Omental fat pad (tissue), 4 donors: ENCODE measurements around the gene D2HGDH. TPM values are rescaled to one million over a fixed set of nuclear protein-coding genes. Genes with fewer than 3 reads are reported as not detected.

Experiments
- ATAC-seq: fragments of 150-250 bp; one replicate; pipeline ENCODE4 v1.9.1; 2016; ENCODE audit warnings: mild to moderate bottlenecking, moderate library complexity; ENCODE audit not compliant: low FRiP score
- DNase-seq: peaks from one replicate; pipeline ENCODE4 v3.0.0-alpha.2; 2019; ENCODE audit warnings: low spot score
- total RNA-seq, 4 donors: library from RNA; depleted of rRNA; stranded (reverse); fragments of >200 nt; gene quantifications; one replicate each; pipeline ENCODE4 v1.1.0, GENCODE V29; 2016
- TF ChIP-seq, protein P1 (sequence below), 3 donors: fragments of 450-650 bp; IDR thresholded peaks; one replicate each; pipeline ENCODE4 v1.5.1; 2016 to 2017; ENCODE audit warnings: antibody characterized with exemption in 3 of 3, mild to moderate bottlenecking in 3 of 3, moderate library complexity in 2 of 3

The D2HGDH gene
- total RNA-seq, 4 donors from 2014 or later = 12.4 to 31.2 (median 16.9) TPM

DNA sequence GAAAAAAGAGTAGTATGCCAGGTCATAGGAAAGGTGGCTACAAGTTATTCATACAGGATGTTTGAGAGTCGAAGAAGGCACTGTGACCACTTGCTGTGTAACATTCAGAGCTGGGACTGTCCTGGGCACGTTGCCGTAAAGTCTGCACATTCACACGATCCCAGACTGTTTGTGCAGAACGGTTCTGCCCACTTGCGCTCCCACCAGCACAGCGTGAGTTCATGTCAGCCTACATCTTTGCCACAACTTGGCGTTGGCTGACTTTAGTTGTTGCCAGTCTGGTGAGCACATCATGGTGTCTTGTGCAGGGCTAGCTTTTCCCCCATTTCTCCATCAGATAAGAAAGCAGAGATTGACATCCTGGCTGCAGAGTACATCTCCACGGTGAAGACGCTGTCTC is 25.6 kb upstream of the D2HGDH start:
- DNase-seq = no peak
- TF ChIP-seq, protein P1, sequence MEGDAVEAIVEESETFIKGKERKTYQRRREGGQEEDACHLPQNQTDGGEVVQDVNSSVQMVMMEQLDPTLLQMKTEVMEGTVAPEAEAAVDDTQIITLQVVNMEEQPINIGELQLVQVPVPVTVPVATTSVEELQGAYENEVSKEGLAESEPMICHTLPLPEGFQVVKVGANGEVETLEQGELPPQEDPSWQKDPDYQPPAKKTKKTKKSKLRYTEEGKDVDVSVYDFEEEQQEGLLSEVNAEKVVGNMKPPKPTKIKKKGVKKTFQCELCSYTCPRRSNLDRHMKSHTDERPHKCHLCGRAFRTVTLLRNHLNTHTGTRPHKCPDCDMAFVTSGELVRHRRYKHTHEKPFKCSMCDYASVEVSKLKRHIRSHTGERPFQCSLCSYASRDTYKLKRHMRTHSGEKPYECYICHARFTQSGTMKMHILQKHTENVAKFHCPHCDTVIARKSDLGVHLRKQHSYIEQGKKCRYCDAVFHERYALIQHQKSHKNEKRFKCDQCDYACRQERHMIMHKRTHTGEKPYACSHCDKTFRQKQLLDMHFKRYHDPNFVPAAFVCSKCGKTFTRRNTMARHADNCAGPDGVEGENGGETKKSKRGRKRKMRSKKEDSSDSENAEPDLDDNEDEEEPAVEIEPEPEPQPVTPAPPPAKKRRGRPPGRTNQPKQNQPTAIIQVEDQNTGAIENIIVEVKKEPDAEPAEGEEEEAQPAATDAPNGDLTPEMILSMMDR (IDR thresholded peaks at IDR 0.05) = no peak
- no peak for ATAC-seq

DNA sequence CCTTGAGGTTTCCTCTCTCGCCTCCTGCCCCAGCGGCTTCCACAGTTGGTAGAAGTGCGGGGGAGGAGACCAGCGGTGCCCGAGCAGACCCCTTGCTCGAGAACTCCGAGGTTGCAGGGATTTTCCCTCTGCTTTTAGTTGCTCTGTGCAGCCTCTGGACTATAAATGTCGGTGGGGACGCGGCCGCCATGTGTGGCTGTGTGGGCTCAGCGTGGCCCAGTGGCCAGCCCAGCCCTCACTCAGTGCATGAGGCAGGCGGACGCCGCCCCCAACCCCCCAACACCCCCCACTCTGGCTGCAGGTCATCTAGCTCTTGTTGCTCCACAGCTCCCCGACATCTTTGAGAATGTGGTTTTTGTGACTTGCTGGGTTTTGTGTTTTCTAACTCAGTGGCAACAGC is 15.3 kb upstream of the D2HGDH start:
- DNase-seq (no peak), ATAC-seq (no peak)
- TF ChIP-seq, protein P1 (IDR thresholded peaks at IDR 0.05) = no peak

DNA sequence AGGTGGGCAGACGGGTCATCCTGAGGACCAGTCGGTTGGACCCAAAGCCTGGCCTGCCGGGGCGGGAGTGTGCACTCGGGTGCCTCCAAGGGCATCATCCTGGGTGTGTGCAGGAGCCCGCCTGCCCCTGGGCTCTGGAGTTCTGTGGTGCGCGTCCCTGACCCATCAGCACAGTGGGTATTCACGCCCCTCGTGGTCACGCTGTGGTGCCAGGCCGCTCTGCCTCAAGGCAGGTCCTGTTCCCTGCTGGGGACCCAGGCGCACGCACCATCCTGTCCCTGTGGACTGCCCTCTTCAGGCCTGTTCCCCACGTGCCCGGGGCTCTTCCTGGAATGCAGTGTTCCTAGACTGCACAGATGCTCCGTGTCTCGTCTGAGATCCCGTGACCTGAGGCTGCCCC is 14.3 kb upstream of the D2HGDH start:
- DNase-seq (no peak), ATAC-seq (no peak)
- TF ChIP-seq, protein P1 (IDR thresholded peaks at IDR 0.05) = no peak

DNA sequence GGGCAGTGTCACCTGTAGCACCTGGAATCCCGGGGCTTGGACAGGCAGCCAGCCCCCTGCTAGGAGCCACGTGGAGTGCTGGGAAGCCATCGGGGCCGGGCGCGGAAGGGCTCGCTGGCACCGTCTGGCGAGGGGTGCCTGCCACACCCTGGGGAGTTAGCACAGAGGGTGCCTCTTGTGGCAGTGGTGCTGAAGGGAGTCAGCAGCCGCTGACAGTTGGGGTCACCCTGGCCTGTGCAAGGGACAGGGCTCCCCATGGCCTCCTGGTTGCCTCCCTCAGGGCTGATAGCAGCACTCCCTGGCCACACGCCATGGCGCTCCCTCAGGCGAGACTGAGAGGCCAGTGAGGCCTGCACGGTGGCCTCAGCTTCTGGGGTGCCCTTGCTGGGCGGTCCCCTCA is 13.9 kb upstream of the D2HGDH start:
- no peak for ATAC-seq
- no peak for DNase-seq
- TF ChIP-seq, protein P1 (IDR thresholded peaks at IDR 0.05) = no peak

DNA sequence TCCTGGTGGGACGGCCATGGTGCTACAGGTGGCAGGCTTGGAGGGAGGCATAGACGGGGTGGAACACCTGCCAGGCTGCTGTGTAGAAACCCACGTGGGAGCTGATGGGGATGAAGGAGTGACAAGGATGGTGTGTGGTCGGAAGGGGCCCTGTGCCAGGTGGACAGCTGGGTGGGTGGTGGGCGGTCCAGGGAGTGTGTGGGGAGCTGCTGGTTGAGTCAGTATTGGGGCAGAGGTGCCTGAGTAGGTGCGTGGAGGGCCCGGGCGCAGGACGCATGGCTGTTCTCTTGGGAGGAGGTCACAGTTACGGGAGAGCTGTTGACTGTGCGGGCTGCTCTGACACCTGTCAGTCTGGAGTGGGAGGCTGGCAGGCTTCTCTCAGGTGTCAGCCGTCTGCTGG is 12.6 kb upstream of the D2HGDH start:
- no peak for ATAC-seq
- no peak for DNase-seq

DNA sequence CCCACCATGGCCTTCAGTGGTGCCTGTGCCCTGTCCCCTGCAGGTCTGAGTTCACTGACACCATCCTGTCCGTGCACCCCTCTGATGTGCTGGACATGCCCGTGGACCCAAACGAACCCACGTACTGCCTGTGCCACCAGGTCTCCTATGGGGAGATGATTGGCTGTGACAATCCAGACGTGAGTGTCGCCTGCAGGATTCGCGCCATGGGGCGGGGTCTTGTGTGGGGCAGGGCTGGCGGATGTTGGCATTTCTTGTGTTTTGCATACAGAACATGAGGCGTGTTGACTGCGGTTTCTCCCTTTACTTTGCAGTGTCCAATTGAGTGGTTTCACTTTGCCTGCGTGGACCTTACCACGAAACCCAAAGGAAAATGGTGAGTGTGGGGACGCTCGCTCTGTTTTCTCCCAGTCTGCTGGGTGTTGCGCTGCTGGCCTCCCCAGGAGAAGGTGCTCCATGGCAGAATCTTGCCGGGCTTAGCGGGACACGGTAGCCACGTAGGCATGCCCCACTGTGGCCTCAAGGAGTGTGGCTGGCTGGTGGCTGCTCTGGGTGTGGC is 11.5 kb upstream of the D2HGDH start:
- TF ChIP-seq, protein P1 (IDR thresholded peaks at IDR 0.05) = no peak
- ATAC-seq (no peak), DNase-seq (no peak)

More for the DNA sequence above, 12.6 kb upstream of the D2HGDH start:
- TF ChIP-seq, protein P1 (IDR thresholded peaks at IDR 0.05) = no peak

DNA sequence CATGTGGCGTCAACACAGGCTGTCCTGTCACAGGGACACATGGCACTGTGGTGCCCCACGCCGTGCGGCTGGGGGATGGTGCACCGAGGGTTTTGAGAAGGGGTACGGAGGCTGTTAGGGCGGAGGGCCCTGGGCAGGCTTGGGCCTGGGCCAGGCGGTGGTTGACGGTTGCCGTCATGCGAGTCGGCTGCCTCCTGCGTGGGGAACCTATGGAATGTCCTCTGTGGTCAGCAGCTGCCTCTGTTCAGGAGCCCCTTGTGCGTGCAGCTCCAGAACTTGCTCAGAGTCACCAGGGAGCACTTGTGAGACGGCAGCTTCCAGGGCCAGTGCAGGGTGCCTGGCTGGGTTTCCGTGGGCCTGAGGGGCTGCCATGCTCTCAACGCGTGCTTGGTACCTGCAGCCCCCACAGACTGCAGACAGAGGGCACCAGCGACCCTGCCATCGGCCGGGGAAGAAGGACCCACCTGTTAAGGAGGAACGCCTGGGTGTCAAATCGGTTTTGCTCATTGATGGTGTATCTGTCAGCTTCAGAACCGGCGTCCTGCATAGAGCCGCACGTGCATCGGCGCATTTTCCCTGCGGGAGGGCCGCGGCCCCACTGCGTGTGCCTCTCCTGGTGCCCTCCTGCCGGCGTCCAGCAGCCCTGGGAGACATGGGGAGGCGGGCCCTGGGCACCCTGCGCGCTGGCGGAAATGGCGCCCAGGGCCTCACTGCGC is 10.0 kb upstream of the D2HGDH start:
- DNase-seq (no peak), ATAC-seq (no peak)
- TF ChIP-seq, protein P1 (IDR thresholded peaks at IDR 0.05) = no peak
